ENCODE data around the gene VSIG2. TPM values are rescaled to one million over a fixed set of nuclear protein-coding genes. Genes with fewer than 3 reads are reported as not detected.

VSIG2 gene
- polyA plus RNA-seq = 5.0 TPM
- long read RNA-seq, donor 1, partial matches to known transcripts = 0 of 1 reads
- long read RNA-seq, donor 1, other reads (novel, unspliced or antisense) = 0 of 1 reads
- long read RNA-seq, donor 2, partial matches to known transcripts = 0 of 2 reads
- long read RNA-seq, donor 2, other reads (novel, unspliced or antisense) = 0 of 2 reads
- long read RNA-seq, donor 3 = 0 reads
- long read RNA-seq, donor 4 = 0 reads
- long read RNA-seq, donor 5, transcript VSIG2-201 (7 exons, 1,148 nt) = major isoform, 5 of 11 reads
- long read RNA-seq, donor 5, partial matches to known transcripts = 5 of 11 reads
- long read RNA-seq, donor 5, other reads (novel, unspliced or antisense) = 0 of 11 reads
- long read RNA-seq, donor 6, partial matches to known transcripts = 0 of 2 reads
- long read RNA-seq, donor 6, other reads (novel, unspliced or antisense) = 0 of 2 reads
- long read RNA-seq, donor 7, partial matches to known transcripts = 5 of 11 reads
- long read RNA-seq, donor 7, other reads (novel, unspliced or antisense) = 0 of 11 reads
- long read RNA-seq, donor 8, partial matches to known transcripts = 0 of 5 reads
- long read RNA-seq, donor 8, other reads (novel, unspliced or antisense) = 0 of 5 reads
- long read RNA-seq, donor 9, partial matches to known transcripts = 0 of 1 reads
- long read RNA-seq, donor 9, other reads (novel, unspliced or antisense) = 0 of 1 reads
- long read RNA-seq, donor 10 = 0 reads
- long read RNA-seq, donor 11, partial matches to known transcripts = 0 of 1 reads
- long read RNA-seq, donor 11, other reads (novel, unspliced or antisense) = 0 of 1 reads

DNA sequence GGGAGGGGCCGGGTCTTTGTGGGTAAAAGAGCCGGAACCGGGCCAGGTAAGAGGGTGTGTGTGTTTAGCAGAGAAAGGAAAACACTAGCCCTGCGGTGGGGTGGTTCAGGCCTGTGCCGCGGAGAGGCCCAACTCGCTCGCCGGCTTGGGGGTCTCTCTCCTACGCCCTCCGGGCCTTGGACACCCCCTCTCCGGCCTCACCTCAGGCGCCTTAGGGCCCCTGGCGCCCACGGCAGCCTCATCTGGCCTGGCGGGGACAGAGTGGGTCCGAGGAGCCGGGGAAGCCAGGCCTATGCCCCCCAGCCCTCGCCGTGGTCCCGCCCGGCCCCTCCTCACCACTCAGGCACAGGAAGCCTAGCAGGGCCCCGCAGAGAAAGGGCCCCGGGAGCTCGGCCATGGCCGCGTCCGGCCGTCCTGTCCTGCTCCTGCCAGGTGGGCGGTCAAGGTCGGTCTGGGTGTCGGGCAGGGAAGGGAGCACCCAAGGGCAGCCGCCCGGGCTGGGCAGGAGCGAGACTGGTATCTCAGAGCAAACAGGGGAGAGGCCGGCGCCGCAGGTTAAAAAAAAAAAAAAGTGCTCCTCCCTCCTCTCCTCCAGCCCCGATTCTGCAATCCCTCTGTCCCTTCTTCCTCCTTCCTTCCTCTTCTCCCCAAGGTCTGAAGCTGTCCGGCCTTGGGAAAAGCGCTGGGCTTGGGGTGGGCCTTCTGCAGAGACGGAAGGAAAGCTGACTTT, at the start of gene VSIG2:
Gene VSIG2, minus strand, starts transcription at position 515 of the 730 bp plus-strand sequence. Its CDS starts 118 bp downstream, at position 397.
- no peak for DNase-seq
- Histone ChIP-seq H3K9me3 (ENCODE audit: control insufficient read depth, low read depth, low read length) (peaks cover 4% of the 10 kb centered on the region), H3K27ac (ENCODE audit: low read length) (no peak within 1 kb of the TSS), H3K27me3 (ENCODE audit: control insufficient read depth, insufficient read depth, low read length) (peaks cover 94% of the 10 kb centered on the region), H3K4me1 (ENCODE audit: control insufficient read depth, insufficient read depth, low read length) (peaks cover 13% of the 10 kb centered on the region), H3K36me3 (ENCODE audit: control insufficient read depth, insufficient read depth, low read length) (no peaks in the 10 kb centered on the region), H3K4me3 (ENCODE audit: low read length) (peak within 1 kb of the TSS; percentile 14)
- no CpG with 5 or more reads among the region's 42 CpGs for WGBS (ENCODE audit: insufficient coverage, low lambda C conversion rate)

- Histone ChIP-seq H3K36me3 (ENCODE audit: control insufficient read depth, insufficient read depth, low read length) (no peaks in the 10 kb centered on the region), H3K4me1 (ENCODE audit: control insufficient read depth, insufficient read depth, low read length) (no peaks in the 10 kb centered on the region), H3K27me3 (ENCODE audit: control insufficient read depth, insufficient read depth, low read length) (no peaks in the 10 kb centered on the region), H3K4me3 (ENCODE audit: low read length) (peak overlapping the region; percentile 84), H3K27ac (ENCODE audit: low read length) (peak overlapping the region; percentile 97), H3K9me3 (ENCODE audit: control insufficient read depth, low read depth, low read length) (no peaks in the 10 kb centered on the region)
- WGBS (ENCODE audit: insufficient coverage, low lambda C conversion rate) = 40% methylated on average over 1 of the region's 8 CpGs
- DNase-seq = no peak
Measured at GRCh38 chr11:124801014-124801413, 49.0 kb upstream of the VSIG2 start.

GRCh38 chr11:124800226-124800929, 48.3 kb upstream of the VSIG2 start, which contains the start of gene MSANTD2:
TSS of gene MSANTD2 (minus strand) at chr11:124800406. CDS start at chr11:124800380, 26 bp downstream.
- no peaks in the 10 kb centered on the region for H3K4me1 ChIP-seq (ENCODE audit: control insufficient read depth, insufficient read depth, low read length)
- H3K9me3 ChIP-seq (ENCODE audit: control insufficient read depth, low read depth, low read length) = no peaks in the 10 kb centered on the region
- no peaks in the 10 kb centered on the region for H3K27me3 ChIP-seq (ENCODE audit: control insufficient read depth, insufficient read depth, low read length)
- H3K36me3 ChIP-seq (ENCODE audit: control insufficient read depth, insufficient read depth, low read length) = no peaks in the 10 kb centered on the region
- peak; percentile 66 to 94 for DNase-seq
- peak within 1 kb of the TSS; percentile 84 for H3K4me3 ChIP-seq (ENCODE audit: low read length)
- WGBS (ENCODE audit: insufficient coverage, low lambda C conversion rate) = no CpG with 5 or more reads among the region's 62 CpGs
- H3K27ac ChIP-seq (ENCODE audit: low read length) = peak within 1 kb of the TSS; percentile 97

DNA sequence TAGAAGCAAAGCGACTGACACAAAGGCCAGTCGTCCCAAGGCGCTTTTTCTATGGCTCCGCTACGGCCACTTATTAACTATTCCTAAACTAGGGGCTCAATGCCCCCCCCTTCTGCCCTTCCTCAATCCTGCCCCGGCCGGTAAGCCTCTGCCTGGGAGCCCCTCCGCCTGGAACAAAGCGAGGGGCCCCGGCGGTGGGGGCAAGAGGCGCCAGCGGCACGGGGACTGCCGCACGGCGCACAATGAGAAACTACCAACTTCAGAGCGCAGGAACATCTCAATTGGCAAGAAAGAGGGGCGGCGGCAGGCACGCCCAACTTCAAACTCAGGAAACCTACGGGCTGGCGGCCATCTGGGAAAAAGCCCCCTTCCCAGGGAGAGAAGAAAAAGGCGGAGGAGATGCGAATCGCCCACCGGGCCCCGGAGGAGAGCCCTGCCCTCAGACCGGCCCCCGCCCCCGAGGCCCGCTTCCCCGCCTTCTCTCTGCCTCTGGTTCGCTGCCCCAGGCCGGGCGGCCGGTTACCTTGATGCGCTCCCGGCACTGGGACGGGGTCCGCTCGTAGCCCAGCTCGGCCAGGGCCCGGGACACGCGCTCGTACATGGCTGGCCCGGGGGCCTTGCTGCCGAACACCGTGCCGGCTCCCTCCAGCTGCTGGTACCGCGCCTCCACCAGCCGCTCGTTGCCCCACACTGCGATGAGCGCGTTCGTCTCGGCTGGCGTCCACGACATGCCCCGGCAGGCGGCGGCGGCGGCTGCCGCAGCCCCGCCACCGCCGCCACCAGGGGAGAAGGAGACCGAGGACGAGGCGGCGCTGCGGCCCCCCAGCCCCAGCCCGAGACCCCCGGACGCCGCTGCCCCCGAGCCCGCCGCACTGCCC, 47.5 kb upstream of the VSIG2 start:
- H3K4me1 ChIP-seq (ENCODE audit: control insufficient read depth, insufficient read depth, low read length) = no peaks in the 10 kb centered on the region
- no CpG with 5 or more reads among the region's 83 CpGs for WGBS (ENCODE audit: insufficient coverage, low lambda C conversion rate)
- no peaks in the 10 kb centered on the region for H3K9me3 ChIP-seq (ENCODE audit: control insufficient read depth, low read depth, low read length)
- H3K36me3 ChIP-seq (ENCODE audit: control insufficient read depth, insufficient read depth, low read length) = no peaks in the 10 kb centered on the region
- H3K27me3 ChIP-seq (ENCODE audit: control insufficient read depth, insufficient read depth, low read length) = no peaks in the 10 kb centered on the region
- peak overlapping the region; percentile 97 for H3K27ac ChIP-seq (ENCODE audit: low read length)
- peak overlapping the region; percentile 84 for H3K4me3 ChIP-seq (ENCODE audit: low read length)
- peak; percentile 9 to 63 for DNase-seq

DNA sequence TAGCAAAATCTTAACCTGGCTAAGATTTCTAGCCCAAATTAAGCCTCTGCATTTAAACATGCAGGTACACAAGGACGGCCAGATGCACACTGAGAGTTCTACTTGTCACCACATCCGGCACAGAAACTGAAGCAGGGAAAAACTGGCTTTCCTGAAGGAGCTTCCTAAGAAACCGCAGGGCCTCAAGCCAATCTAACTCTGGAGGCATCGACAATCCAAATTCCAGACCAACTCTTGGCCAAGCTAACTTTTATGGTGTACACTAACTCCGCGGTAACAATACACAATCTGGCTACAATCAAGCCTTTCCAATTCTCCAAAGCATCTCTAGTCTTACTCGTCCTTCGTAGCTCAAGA, 46.9 kb upstream of the VSIG2 start:
- H3K36me3 ChIP-seq (ENCODE audit: control insufficient read depth, insufficient read depth, low read length) = no peaks in the 10 kb centered on the region
- H3K4me3 ChIP-seq (ENCODE audit: low read length) = peak overlapping the region; percentile 84
- no CpG with 5 or more reads among the region's 8 CpGs for WGBS (ENCODE audit: insufficient coverage, low lambda C conversion rate)
- no peaks in the 10 kb centered on the region for H3K9me3 ChIP-seq (ENCODE audit: control insufficient read depth, low read depth, low read length)
- no peaks in the 10 kb centered on the region for H3K27me3 ChIP-seq (ENCODE audit: control insufficient read depth, insufficient read depth, low read length)
- no peaks in the 10 kb centered on the region for H3K4me1 ChIP-seq (ENCODE audit: control insufficient read depth, insufficient read depth, low read length)
- H3K27ac ChIP-seq (ENCODE audit: low read length) = peak overlapping the region; percentile 54
- DNase-seq = peak; percentile 12 to 55

DNA sequence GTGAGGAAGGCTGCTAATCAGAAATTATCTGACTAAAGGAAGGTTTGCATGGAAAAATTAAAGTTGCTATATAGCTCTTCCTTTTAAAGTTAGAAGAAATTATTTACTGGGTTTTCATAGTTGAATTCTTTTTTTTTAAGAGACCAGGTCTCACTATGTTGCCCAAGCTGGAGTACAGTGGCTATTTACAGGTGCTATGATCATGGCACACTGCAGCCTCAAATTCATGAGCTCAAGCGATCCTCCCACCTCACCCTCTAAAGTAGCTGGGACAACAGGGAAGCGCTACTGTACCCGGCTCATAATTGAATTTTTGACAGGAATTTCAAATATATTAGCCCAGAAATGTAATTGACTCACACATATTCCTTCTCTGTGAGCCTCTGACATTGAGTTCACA, 44.3 kb upstream of the VSIG2 start:
- no peak overlapping the region for H3K4me3 ChIP-seq (ENCODE audit: low read length)
- H3K9me3 ChIP-seq (ENCODE audit: control insufficient read depth, low read depth, low read length) = no peaks in the 10 kb centered on the region
- whole genome bisulfite sequencing (ENCODE audit: insufficient coverage, low lambda C conversion rate) = no CpG with 5 or more reads among the region's 3 CpGs
- H3K4me1 ChIP-seq (ENCODE audit: control insufficient read depth, insufficient read depth, low read length) = no peaks in the 10 kb centered on the region
- no peak for DNase-seq
- H3K36me3 ChIP-seq (ENCODE audit: control insufficient read depth, insufficient read depth, low read length) = no peaks in the 10 kb centered on the region
- H3K27ac ChIP-seq (ENCODE audit: low read length) = no peak overlapping the region
- H3K27me3 ChIP-seq (ENCODE audit: control insufficient read depth, insufficient read depth, low read length) = no peaks in the 10 kb centered on the region

GRCh38 chr11:124793466-124794278, 41.6 kb upstream of the VSIG2 start:
- no CpG with 5 or more reads among the region's 2 CpGs for WGBS (ENCODE audit: insufficient coverage, low lambda C conversion rate)
- no peaks in the 10 kb centered on the region for H3K36me3 ChIP-seq (ENCODE audit: control insufficient read depth, insufficient read depth, low read length)
- no peaks in the 10 kb centered on the region for H3K4me1 ChIP-seq (ENCODE audit: control insufficient read depth, insufficient read depth, low read length)

DNA sequence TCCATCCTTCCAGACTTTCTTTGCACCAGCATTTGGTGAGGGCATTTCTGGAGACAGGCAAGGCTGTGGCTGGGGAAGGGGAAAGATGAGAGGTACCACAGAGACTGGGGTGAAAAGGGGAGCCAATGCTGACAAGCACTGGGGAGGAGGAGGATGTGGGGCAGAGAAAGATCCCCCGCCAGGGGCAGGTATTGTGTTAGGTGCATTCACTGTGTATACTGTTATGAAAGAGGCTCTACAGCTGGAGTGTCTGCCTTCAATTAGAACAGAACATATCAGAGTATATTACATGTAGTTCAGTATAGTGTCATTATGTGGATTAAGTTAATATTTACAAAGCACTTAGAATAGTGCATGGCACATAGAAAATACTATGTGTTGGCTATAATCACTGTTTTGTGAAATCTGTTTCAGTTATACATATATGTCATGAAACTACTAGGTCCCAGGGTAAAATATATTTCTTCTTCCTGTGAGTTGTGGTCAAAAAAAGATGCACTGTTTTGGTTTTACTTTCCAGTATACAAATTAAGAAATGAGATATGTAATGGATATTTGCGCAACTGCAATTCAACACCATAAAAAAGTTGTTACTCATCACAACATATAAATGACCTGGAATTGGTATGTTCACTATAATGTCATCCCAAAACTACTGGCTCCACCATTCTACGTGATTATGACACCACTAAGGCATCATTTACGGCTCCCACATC, 39.7 kb upstream of the VSIG2 start:
- Histone ChIP-seq H3K4me1 (ENCODE audit: control insufficient read depth, insufficient read depth, low read length) (no peaks in the 10 kb centered on the region), H3K9me3 (ENCODE audit: control insufficient read depth, low read depth, low read length) (no peaks in the 10 kb centered on the region), H3K36me3 (ENCODE audit: control insufficient read depth, insufficient read depth, low read length) (no peaks in the 10 kb centered on the region), H3K27me3 (ENCODE audit: control insufficient read depth, insufficient read depth, low read length) (no peaks in the 10 kb centered on the region), H3K27ac (ENCODE audit: low read length) (no peak overlapping the region), H3K4me3 (ENCODE audit: low read length) (no peak overlapping the region)
- DNase-seq = no peak
- WGBS (ENCODE audit: insufficient coverage, low lambda C conversion rate) = no CpG with 5 or more reads among the region's 4 CpGs

More at GRCh38 chr11:124793466-124794278, 41.6 kb upstream of the VSIG2 start:
- Histone ChIP-seq H3K9me3 (ENCODE audit: control insufficient read depth, low read depth, low read length) (no peaks in the 10 kb centered on the region), H3K4me3 (ENCODE audit: low read length) (no peak overlapping the region), H3K27ac (ENCODE audit: low read length) (no peak overlapping the region), H3K27me3 (ENCODE audit: control insufficient read depth, insufficient read depth, low read length) (no peaks in the 10 kb centered on the region)
- DNase-seq = peak; percentile 16 to 32
